ENCODE measurements around the gene ATG16L1. TPM values are rescaled to one million over a fixed set of nuclear protein-coding genes. Genes with fewer than 3 reads are reported as not detected.

ATG16L1 gene
- total and polyA plus RNA-seq, 2 experiments from 2014 or later, result 15.3 to 37.9 TPM

GRCh38 chr2:233233618-233234230 is 17.7 kb upstream of the ATG16L1 start:
- H3F3A ChIP-seq (replicated peaks; ENCODE audit: low read depth), result no peaks in the 10 kb centered on the region
- H3K27ac ChIP-seq (ENCODE audit: low read depth), result no peak overlapping the region
- H3K27me3 ChIP-seq (ENCODE audit: insufficient read depth), result no peaks in the 10 kb centered on the region
- no peak overlapping the region for H2AFZ ChIP-seq
- H3K79me2 ChIP-seq (replicated peaks; ENCODE audit: insufficient read depth), result no peaks in the 10 kb centered on the region
- H4K20me1 ChIP-seq (replicated peaks; ENCODE audit: insufficient read depth), result no peaks in the 10 kb centered on the region
- peaks cover 1% of the 10 kb centered on the region for H3K27me3 Mint-ChIP-seq (ENCODE audit: insufficient read depth, low read depth, poor library complexity)
- no peaks in the 10 kb centered on the region for H3K9me2 ChIP-seq (ENCODE audit: insufficient read depth)
- TF ChIP-seq ZNF462 (CRISPR knock-in tag; IDR thresholded peaks at IDR 0.05) (no peak), CREB1 (CRISPR knock-in tag; IDR thresholded peaks at IDR 0.05; ENCODE audit: low read depth) (no peak), NANOG (IDR thresholded peaks at IDR 0.05; ENCODE audit: borderline replicate concordance) (no peak), EZH2 (IDR thresholded peaks at IDR 0.05; ENCODE audit: low read depth, unreplicated experiment) (no peak), ZNF331 (CRISPR knock-in tag; IDR thresholded peaks at IDR 0.05; ENCODE audit: low read depth) (no peak), EZH2phosphoT487 (IDR thresholded peaks at IDR 0.05; ENCODE audit: unreplicated experiment) (no peak), ZNF114 (CRISPR knock-in tag; IDR thresholded peaks at IDR 0.05) (no peak), JUNB (IDR thresholded peaks at IDR 0.05; ENCODE audit: unreplicated experiment) (no peak), CTCF (conservative IDR thresholded peaks at IDR 0.05; ENCODE audit: low read depth in 2 of 2) (no peak), POLR2AphosphoS5 (IDR thresholded peaks at IDR 0.05; ENCODE audit: low read depth) (no peak), ETS1 (IDR thresholded peaks at IDR 0.05) (no peak), STAT1 (IDR thresholded peaks at IDR 0.05; ENCODE audit: unreplicated experiment) (no peak)
- TF ChIP-seq, protein P1, sequence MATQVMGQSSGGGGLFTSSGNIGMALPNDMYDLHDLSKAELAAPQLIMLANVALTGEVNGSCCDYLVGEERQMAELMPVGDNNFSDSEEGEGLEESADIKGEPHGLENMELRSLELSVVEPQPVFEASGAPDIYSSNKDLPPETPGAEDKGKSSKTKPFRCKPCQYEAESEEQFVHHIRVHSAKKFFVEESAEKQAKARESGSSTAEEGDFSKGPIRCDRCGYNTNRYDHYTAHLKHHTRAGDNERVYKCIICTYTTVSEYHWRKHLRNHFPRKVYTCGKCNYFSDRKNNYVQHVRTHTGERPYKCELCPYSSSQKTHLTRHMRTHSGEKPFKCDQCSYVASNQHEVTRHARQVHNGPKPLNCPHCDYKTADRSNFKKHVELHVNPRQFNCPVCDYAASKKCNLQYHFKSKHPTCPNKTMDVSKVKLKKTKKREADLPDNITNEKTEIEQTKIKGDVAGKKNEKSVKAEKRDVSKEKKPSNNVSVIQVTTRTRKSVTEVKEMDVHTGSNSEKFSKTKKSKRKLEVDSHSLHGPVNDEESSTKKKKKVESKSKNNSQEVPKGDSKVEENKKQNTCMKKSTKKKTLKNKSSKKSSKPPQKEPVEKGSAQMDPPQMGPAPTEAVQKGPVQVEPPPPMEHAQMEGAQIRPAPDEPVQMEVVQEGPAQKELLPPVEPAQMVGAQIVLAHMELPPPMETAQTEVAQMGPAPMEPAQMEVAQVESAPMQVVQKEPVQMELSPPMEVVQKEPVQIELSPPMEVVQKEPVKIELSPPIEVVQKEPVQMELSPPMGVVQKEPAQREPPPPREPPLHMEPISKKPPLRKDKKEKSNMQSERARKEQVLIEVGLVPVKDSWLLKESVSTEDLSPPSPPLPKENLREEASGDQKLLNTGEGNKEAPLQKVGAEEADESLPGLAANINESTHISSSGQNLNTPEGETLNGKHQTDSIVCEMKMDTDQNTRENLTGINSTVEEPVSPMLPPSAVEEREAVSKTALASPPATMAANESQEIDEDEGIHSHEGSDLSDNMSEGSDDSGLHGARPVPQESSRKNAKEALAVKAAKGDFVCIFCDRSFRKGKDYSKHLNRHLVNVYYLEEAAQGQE (IDR thresholded peaks at IDR 0.05; ENCODE audit: unreplicated experiment), result no peak
- DNase-seq (ENCODE audit: low spot score) (no peak), ATAC-seq (no peak)
- H3K4me3 ChIP-seq, result no peak overlapping the region
- H3K4me1 Mint-ChIP-seq, result no peaks in the 10 kb centered on the region
- H3K27ac Mint-ChIP-seq, result no peak overlapping the region
- no peak overlapping the region for H3K4me3 Mint-ChIP-seq
- H3K36me3 Mint-ChIP-seq (ENCODE audit: low read depth), result no peaks in the 10 kb centered on the region
- no peaks in the 10 kb centered on the region for H3K9me3 Mint-ChIP-seq
- no peaks in the 10 kb centered on the region for H3K4me1 ChIP-seq (ENCODE audit: insufficient read depth)
- no peak overlapping the region for H3K4me2 ChIP-seq
- H3K36me3 ChIP-seq (ENCODE audit: insufficient read depth), result no peaks in the 10 kb centered on the region
